GM13976 (cell line): ENCODE data around the gene PA2G4.
A peak's percentile ranks its signal among the peaks of the same experiment; 100 is the strongest.
"Not testable (repeated sequence)": the region's sequence is repeated elsewhere in the genome, so short reads cannot be mapped to it uniquely, and the experiment has no call there.

Source experiments
- DNase-seq: peaks from one replicate; pipeline ENCODE4 v3.0.0; 2012; ENCODE audit warnings: low spot score
- CTCF ChIP-seq: IDR thresholded peaks from 2 replicates; pipeline ENCODE4 v1.5.1; 2012; ENCODE audit warnings: borderline replicate concordance, mild to moderate bottlenecking; ENCODE audit not compliant: insufficient read depth; ENCODE audit errors: extremely low read depth, missing control alignments, control extremely low read depth
- in situ Hi-C: fragments of 300-500 bp; cut with MboI; formaldehyde crosslinking; loops from one replicate; pipeline ENCODE4 v1.12.0; 2022; ENCODE audit warnings: low sequenced_read_pairs, mixed read lengths, inconsistent platforms; ENCODE audit not compliant: unreplicated experiment

The PA2G4 gene

DNA sequence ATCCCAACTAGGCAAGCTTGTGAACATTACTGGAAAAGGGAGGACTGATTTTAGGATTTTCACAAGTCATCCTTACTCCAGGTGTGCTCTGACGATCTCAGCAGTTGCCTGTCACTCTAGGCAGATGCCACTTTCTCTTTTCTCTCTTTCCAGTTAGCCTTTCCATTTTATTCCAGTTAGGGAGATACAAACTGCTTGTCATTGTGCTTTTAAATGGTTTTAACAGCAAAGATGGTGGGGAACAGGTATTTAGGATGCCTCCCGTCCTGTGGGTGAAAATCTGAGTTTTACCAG, 1.2 kb downstream of the PA2G4 start:
- DNase-seq: no peak
- TF ChIP-seq CTCF: no peak
- in situ Hi-C loops: no loop called here

- in situ Hi-C loops: no loop called here
- DNase-seq: no peak
- no peak for TF ChIP-seq CTCF
Measured at GRCh38 chr12:56107242-56107641, 2.9 kb downstream of the PA2G4 start.

- TF ChIP-seq CTCF: no peak
- no peak for DNase-seq
- in situ Hi-C loops: no loop called here
Measured at GRCh38 chr12:56110571-56110970, 6.2 kb downstream of the PA2G4 start.

GRCh38 chr12:56114084-56114483, 9.7 kb downstream of the PA2G4 start:
- in situ Hi-C loops: no loop called here
- TF ChIP-seq CTCF: no peak

GRCh38 chr12:56115329-56115728, 11.0 kb downstream of the PA2G4 start:
- in situ Hi-C loops: no loop called here
- no peak for DNase-seq
- TF ChIP-seq CTCF: no peak

More at GRCh38 chr12:56114084-56114483, 9.7 kb downstream of the PA2G4 start:
- DNase-seq: no peak

DNA sequence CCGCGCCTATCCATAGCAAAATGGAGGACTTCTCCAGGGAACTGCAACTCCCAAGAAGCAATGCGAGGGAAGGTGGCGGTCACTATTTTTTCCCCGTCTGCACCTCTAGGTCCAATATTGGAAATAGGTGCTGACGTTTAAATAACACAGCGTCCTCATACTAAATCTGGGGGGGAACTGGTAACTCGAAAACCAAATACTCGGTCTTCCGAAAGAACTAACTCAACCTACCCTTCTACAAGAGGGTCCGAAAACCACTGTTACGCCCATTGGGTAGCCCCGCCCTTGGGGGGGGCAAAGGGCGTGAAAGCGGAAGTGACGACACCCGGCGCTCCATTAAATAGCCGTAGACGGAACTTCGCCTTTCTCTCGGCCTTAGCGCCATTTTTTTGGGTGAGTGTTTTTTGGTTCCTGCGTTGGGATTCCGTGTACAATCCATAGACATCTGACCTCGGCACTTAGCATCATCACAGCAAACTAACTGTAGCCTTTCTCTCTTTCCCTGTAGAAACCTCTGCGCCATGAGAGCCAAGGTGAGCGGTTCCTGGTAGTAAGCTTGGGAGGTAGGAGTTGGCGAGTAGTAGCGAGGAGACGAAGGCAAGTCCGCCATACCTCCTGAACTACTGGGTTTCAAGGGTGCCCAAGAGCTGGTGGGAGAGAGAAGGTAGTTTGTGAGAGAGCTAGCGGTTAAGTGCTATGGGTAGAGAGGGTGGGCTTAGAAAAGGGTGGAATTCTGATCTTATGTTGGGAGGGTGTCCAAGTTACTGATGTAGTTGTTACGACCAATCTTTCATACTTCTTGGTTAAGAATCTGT, 12.1 kb downstream of the PA2G4 start, which contains the start of gene RPL41:
RPL41 (plus strand) TSS at position 367 of the 815 bp plus-strand sequence.
- peak; percentile 82 for DNase-seq
- in situ Hi-C loops: no loop called here
- no peak for TF ChIP-seq CTCF

DNA sequence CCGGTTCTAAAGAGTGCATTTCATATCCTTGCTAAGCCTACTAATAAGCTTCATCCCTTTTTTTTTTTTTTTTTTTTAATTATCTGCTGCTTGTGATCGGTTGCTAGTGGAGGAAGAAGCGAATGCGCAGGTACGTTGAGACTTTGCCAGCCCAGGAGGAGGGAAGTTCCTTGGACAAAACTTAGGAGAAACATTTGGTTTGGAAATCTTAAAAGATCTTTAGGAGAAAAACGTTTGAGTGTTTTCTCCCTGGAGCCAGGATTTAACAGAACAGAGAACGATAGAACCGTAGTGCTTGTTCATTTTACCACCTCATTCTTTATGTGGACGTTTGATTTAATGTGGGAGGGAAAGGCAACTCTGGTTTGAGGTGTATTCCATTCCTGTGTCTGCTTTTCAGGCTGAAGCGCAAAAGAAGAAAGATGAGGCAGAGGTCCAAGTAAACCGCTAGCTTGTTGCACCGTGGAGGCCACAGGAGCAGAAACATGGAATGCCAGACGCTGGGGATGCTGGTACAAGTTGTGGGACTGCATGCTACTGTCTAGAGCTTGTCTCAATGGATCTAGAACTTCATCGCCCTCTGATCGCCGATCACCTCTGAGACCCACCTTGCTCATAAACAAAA, 12.8 kb downstream of the PA2G4 start:
- in situ Hi-C loops, DNase-seq: not testable (repeated sequence)
